Ascending aorta (tissue), 2 donors: ENCODE results near the gene AHCYL2. TPM values are rescaled to one million over a fixed set of nuclear protein-coding genes. Genes with fewer than 3 reads are reported as not detected.

Experiments
- DNase-seq, 2 donors: peaks; one replicate each; pipeline ENCODE4 v3.0.0-alpha.2; 2019; ENCODE audit warnings: low spot score in 2 of 2
- H3K27ac ChIP-seq, 2 donors: fragments of 200-600 bp; sonication (generic); one replicate each; pipeline ENCODE4 v1.5.1; 2016 to 2017; ENCODE audit warnings: mild to moderate bottlenecking in 1 of 2
- H3K27me3 ChIP-seq: fragments of 200-600 bp; sonication (generic); one replicate; pipeline ENCODE4 v1.5.1; 2017
- H3K36me3 ChIP-seq, 2 donors: fragments of 200-600 bp; sonication (generic); one replicate each; pipeline ENCODE4 v1.5.1; 2016
- H3K4me1 ChIP-seq, 2 donors: fragments of 200-600 bp; sonication (generic); one replicate each; pipeline ENCODE4 v1.5.1; 2016 to 2017; ENCODE audit warnings: mild to moderate bottlenecking in 1 of 2
- H3K4me3 ChIP-seq, 2 donors: fragments of 200-600 bp; sonication (generic); one replicate each; pipeline ENCODE4 v1.5.1; 2016 to 2017; ENCODE audit warnings: mild to moderate bottlenecking in 1 of 2
- H3K9me3 ChIP-seq, 2 donors: fragments of 200-600 bp; sonication (generic); one replicate each; pipeline ENCODE4 v1.5.1; 2016
- CTCF ChIP-seq, 3 experiments: fragments of 200-600 bp in 2 of 3; fragments of 450-650 bp in 1 of 3; sonication (generic) in 2 of 3; IDR thresholded peaks; one replicate each; pipeline ENCODE4 v1.5.1; 2016 to 2019; ENCODE audit warnings: antibody characterized with exemption in 3 of 3, mild to moderate bottlenecking in 1 of 3, moderate library complexity in 1 of 3
- intact Hi-C: fragments of 100-400 bp; cut with DNase I; formaldehyde crosslinking; loops from one replicate; pipeline ENCODE4 v1.15.1; 2023
- total RNA-seq: library from RNA; depleted of rRNA; stranded (reverse); fragments of >200 nt; gene quantifications from one replicate; pipeline ENCODE4 v1.1.0, GENCODE V29; 2016

The AHCYL2 gene
- total RNA-seq, 1 donor from 2014 or later = 62.9 TPM

DNA sequence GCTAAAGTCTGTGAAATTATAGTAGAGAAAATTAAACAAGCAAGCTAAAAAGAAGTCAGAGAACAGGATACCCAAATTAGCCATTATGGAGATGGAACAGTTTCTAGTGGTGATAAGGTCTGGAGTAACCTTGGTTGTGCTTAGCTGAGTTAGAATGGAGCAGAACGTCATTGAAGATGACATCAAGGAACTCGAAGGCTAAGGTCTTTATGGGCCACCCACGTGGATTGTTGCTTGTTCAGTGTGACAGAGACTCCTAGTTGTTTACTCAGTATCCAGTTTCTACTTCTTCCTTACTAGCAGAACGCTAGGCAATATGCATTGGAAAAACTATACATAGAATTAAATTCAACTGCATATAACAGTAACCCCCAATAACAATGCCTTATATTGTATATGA, 39.7 kb downstream of the AHCYL2 start:
- Histone ChIP-seq H3K4me1 (no peaks in the 10 kb centered on the region), H3K27me3 (no peaks in the 10 kb centered on the region), H3K4me3 (no peak overlapping the region), H3K27ac (no peak overlapping the region), H3K36me3 (no peaks in the 10 kb centered on the region), H3K9me3 (no peaks in the 10 kb centered on the region)
- no peak for DNase-seq
- no peak for TF ChIP-seq CTCF (IDR thresholded peaks at IDR 0.05)
- intact Hi-C loops = no loop called here

- intact Hi-C loops = no loop called here
- Histone ChIP-seq H3K9me3 (no peaks in the 10 kb centered on the region), H3K36me3 (no peaks in the 10 kb centered on the region), H3K4me1 (no peaks in the 10 kb centered on the region), H3K27me3 (no peaks in the 10 kb centered on the region), H3K27ac (no peak overlapping the region), H3K4me3 (no peak overlapping the region)
- no peak for DNase-seq
- no peak for TF ChIP-seq CTCF (IDR thresholded peaks at IDR 0.05)
These were observed 40.5 kb downstream of the AHCYL2 start for GRCh38 chr7:129265328-129265727.

DNA sequence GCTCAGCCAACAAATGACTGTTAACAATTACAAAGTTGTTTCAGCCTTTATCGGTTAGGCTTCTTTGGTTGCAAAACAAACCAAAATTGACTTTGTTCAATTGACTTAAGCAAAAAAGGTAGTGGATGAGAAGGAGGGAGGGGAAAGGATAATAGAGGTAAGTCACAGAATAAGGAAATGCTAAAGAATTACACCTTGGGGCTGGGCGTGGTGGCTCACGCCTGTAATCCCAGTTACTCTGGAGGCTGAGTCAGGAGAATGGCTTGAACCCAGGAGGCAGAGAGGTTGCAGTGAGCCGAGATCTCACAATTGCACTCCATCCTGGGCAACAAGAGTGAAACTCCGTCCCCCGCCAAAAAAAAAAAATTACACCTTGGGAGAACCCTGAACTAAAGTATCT, 41.4 kb downstream of the AHCYL2 start:
- H3K36me3 ChIP-seq = no peaks in the 10 kb centered on the region
- H3K4me1 ChIP-seq = no peaks in the 10 kb centered on the region
- H3K27ac ChIP-seq = no peak overlapping the region
- H3K27me3 ChIP-seq = no peaks in the 10 kb centered on the region
- no peak for TF ChIP-seq CTCF (IDR thresholded peaks at IDR 0.05)
- intact Hi-C loops = no loop called here
- DNase-seq = no peak
- no peaks in the 10 kb centered on the region for H3K9me3 ChIP-seq
- H3K4me3 ChIP-seq = no peak overlapping the region

- intact Hi-C loops = no loop called here
- no peak overlapping the region for H3K4me3 ChIP-seq
- no peaks in the 10 kb centered on the region for H3K4me1 ChIP-seq
- H3K9me3 ChIP-seq = no peaks in the 10 kb centered on the region
- no peaks in the 10 kb centered on the region for H3K27me3 ChIP-seq
- peaks cover 0 to 5% of the 10 kb centered on the region in 2 donors for H3K36me3 ChIP-seq
- no peak overlapping the region for H3K27ac ChIP-seq
- DNase-seq = no peak
- no peak for TF ChIP-seq CTCF (IDR thresholded peaks at IDR 0.05)
These were observed 45.2 kb downstream of the AHCYL2 start for GRCh38 chr7:129270077-129270476.

DNA sequence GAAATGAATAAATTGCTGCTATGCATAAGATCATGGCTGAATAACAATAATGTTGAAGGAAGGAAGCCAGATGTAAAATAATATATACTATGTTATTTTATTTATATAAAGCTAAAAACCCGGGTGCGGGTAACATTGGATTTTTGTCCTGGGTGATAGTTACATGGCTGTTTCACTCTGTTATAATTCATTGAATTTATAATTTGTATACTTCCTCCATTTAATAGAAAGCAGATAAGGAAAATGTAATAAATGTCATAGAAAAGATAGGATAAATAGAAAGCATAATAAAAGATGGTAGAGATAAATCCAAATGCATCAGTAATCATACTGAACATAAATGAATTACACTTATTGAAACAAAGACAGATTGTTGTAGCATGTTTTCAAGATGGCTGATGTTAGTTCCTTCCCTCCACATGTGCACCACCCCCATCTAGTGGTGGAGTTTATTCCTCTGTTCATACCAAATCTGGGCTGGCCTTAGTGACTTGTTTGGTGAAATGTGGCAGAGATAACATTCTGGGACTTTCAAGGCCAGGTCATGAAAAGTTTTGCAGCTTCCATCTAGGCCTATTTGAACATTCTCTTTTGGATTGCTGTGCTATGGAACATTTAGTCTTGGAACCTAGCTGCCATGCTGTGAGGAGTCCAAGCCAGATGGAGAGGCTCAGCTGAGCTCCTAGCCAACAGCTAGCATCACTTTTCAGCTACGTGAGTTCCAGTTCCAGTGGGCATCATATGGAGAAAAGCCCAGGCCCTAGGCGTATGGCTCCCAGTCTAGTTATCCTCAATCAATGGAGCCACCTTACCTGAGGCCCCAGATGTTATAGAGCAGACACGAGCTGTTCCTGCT, 46.9 kb downstream of the AHCYL2 start:
- intact Hi-C loops = no loop called here
- H3K36me3 ChIP-seq = peaks cover 0 to 5% of the 10 kb centered on the region in 2 donors
- no peaks in the 10 kb centered on the region for H3K27me3 ChIP-seq
- no peak overlapping the region for H3K27ac ChIP-seq
- TF ChIP-seq CTCF (IDR thresholded peaks at IDR 0.05) = peak; percentile 5 to 43 (median 28)
- DNase-seq = no peak
- no peaks in the 10 kb centered on the region for H3K4me1 ChIP-seq
- no peak overlapping the region for H3K4me3 ChIP-seq
- H3K9me3 ChIP-seq = no peaks in the 10 kb centered on the region
